ENCODE data around the gene AGAP2. TPM values are rescaled to one million over a fixed set of nuclear protein-coding genes. Genes with fewer than 3 reads are reported as not detected.

AGAP2 gene
- total RNA-seq, 4 donors from 2014 or later: 0.49 to 2.8 (median 2.0) TPM

GRCh38 chr12:57692500-57692899 is 46.0 kb downstream of the AGAP2 start:
- TF ChIP-seq CTCF (IDR thresholded peaks at IDR 0.05; ENCODE audit: low read depth): no peak

- no peak for TF ChIP-seq CTCF (IDR thresholded peaks at IDR 0.05; ENCODE audit: low read depth)
Measured at GRCh38 chr12:57688931-57689330, 49.6 kb downstream of the AGAP2 start.

GRCh38 chr12:57687862-57688261 is 50.7 kb downstream of the AGAP2 start:
- no peak for TF ChIP-seq CTCF (IDR thresholded peaks at IDR 0.05; ENCODE audit: low read depth)

DNA sequence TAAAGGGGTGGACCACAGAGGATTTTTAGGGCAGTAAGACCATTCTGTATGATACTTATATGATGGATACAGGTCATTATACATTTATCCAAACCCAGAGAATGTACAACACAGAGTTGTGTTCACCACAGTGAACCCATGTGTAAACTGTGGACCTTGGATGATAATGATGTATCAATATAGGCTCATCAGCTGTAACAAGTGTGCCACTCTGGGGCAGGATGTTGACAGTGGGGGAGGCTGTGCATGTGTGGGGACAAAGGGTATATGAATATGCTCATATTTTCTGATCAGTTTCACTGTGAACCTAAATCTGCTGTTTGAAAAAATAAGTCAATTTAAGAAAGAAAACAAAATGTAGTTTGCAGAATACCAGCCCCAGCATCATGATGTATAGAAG is 58.8 kb downstream of the AGAP2 start:
- TF ChIP-seq CTCF (IDR thresholded peaks at IDR 0.05; ENCODE audit: low read depth): no peak

- no peak for TF ChIP-seq CTCF (IDR thresholded peaks at IDR 0.05; ENCODE audit: low read depth)
Measured at GRCh38 chr12:57674691-57675090, 63.9 kb downstream of the AGAP2 start.

Other genes starting within 250 kb of the AGAP2 start
- gene DDIT3, start 218.2 kb downstream of the AGAP2 start, total RNA-seq: 10 to 100 TPM; 23.3 to 68.8 (median 45.1) TPM
- gene MBD6, start 215.9 kb downstream of the AGAP2 start, total RNA-seq: 10 to 100 TPM; 14.8 to 41.4 (median 16.8) TPM
- 100 to 1,000 TPM in 3 of 4 donors, 10 to 100 TPM in 1; 78.6 to 161 (median 131) TPM for gene DCTN2, start 191.6 kb downstream of the AGAP2 start, total RNA-seq
- gene KIF5A, start 188.7 kb downstream of the AGAP2 start, total RNA-seq: under 1 TPM in 2 of 4 donors, not detected in 2; 0.17 to 0.38 TPM
- 10 to 100 TPM; 10.7 to 13.2 (median 11.9) TPM for gene PIP4K2C, start 147.6 kb downstream of the AGAP2 start, total RNA-seq
- 1 to 10 TPM; 1.8 to 4.8 (median 4.0) TPM for gene DTX3, start 133.9 kb downstream of the AGAP2 start, total RNA-seq
- gene ARHGEF25, start 127.3 kb downstream of the AGAP2 start, total RNA-seq: 10 to 100 TPM in 1 of 4 donors, 1 to 10 TPM in 3; 2.1 to 13.6 (median 8.9) TPM
- gene B4GALNT1, start 105.5 kb downstream of the AGAP2 start, total RNA-seq: 1 to 10 TPM in 1 of 4 donors, under 1 TPM in 3; 0.17 to 3.4 (median 0.49) TPM
- gene OS9, start 44.6 kb downstream of the AGAP2 start, total RNA-seq: 100 to 1,000 TPM; 120 to 390 (median 277) TPM
- 100 to 1,000 TPM in 1 of 4 donors, 10 to 100 TPM in 3; 52.8 to 116 (median 62.2) TPM for gene TSPAN31, start 6.3 kb upstream of the AGAP2 start, total RNA-seq
- gene CDK4, start 13.6 kb upstream of the AGAP2 start, total RNA-seq: 100 to 1,000 TPM in 1 of 4 donors, 10 to 100 TPM in 3; 66.3 to 104 (median 83.6) TPM
- gene MARCHF9, start 16.4 kb upstream of the AGAP2 start, total RNA-seq: 10 to 100 TPM in 1 of 4 donors, 1 to 10 TPM in 3; 4.2 to 10.5 (median 5.2) TPM
- under 1 TPM in 2 of 4 donors, not detected in 2; 0.17 to 0.44 TPM for gene CYP27B1, start 28.3 kb upstream of the AGAP2 start, total RNA-seq
- gene METTL1, start 33.4 kb upstream of the AGAP2 start, total RNA-seq: 10 to 100 TPM in 1 of 4 donors, 1 to 10 TPM in 3; 4.4 to 13.7 (median 6.2) TPM
- gene EEF1AKMT3, start 33.9 kb upstream of the AGAP2 start, total RNA-seq: 10 to 100 TPM; 10.3 to 14.6 (median 11.4) TPM
- gene TSFM, start 44.0 kb upstream of the AGAP2 start, total RNA-seq: 10 to 100 TPM; 16.7 to 26.0 (median 22.9) TPM
- 1 to 10 TPM; 1.8 to 7.5 (median 4.6) TPM for gene AVIL, start 80.0 kb upstream of the AGAP2 start, total RNA-seq
- 100 to 1,000 TPM; 126 to 167 (median 139) TPM for gene CTDSP2, start 108.0 kb upstream of the AGAP2 start, total RNA-seq
- 10 to 100 TPM; 12.9 to 44.6 (median 28.5) TPM for gene ATP23, start 202.8 kb upstream of the AGAP2 start, total RNA-seq